CD1c-positive myeloid dendritic cell (primary cell): ENCODE results near the gene ZNF70.
A peak's percentile ranks its signal among the peaks of the same experiment; 100 is the strongest.

ENCODE experiments used
- DNase-seq: peaks from one replicate; pipeline ENCODE4 v3.0.0-alpha.2; 2016; ENCODE audit errors: extremely low spot score

Gene ZNF70

DNA sequence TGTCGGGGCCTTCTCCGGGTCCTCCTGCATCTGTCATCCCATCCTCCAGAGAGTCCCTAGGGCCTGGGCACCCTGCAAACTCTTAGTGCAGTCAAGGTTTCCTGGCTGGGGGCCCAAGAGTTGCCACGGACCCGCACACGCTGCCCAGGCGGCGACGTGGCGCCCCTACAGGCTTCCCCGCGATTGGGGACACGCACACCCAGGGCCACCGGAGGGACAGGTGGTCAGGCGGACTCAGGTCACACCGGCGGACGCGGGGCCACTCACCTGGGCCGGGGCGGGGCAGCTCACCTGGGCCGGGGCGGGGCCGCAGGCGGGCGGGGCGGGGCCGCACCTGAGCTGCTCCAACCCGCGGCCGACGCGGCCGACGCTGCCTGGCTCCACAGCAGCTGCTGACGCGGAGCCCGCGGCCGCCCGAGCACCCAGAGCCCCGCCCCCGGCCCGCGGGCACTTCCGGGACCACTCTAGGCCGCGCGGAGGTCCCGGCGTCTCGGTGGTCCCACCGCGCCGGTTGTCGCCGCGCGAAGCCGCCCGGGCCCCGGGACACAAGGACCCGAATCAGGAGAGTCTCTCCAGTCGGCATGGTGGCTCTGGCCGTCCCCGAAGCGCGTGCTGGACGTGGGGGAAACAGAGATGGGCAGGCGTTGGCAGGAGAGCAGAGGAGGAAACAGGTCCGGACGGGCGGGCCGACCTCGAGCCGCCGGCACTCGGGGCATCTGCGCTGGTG is at the start of gene ZNF70:
ZNF70 (minus strand) TSS at position 399 of the 727 bp plus-strand sequence. CDS start 5,972 bp downstream, outside the sequence.
- peak; percentile 91 for DNase-seq

DNA sequence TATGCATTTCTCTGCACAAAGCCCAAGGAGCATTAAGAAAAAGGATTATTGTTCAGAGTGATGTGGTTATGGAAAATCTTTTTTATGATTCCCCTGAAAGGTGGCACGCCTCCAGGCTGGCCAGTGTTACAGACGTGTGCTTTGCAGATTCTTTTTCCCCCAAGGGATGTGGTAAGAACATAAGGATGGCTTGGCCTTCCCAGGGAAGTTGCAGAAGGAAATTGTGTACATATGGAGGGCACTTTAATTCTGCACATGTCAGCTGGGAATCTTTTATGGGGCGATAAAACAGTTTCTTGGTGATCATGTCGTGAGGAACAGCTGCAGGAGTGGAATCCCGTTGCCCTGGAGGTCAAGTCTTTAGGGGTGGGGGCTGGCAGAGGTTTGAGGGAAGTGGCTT is 45.5 kb upstream of the ZNF70 start:
- DNase-seq, result no peak

DNA sequence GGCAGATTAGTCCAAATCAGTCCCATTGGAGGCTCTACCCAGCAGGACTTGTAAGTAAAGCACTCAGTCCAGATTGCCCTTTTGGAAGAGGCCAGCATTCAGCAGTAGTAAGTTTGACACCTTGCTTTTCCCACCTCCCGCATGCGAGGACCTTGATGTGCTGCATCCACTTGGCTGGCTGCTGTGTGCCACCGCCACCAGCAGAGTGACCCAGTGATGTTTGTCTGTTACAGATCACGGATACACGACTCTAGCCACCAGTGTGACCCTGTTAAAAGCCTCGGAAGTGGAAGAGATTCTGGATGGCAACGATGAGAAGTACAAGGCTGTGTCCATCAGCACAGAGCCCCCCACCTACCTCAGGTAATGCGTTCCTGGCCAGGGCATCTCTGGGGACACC is 42.4 kb upstream of the ZNF70 start:
- DNase-seq, result no peak

DNA sequence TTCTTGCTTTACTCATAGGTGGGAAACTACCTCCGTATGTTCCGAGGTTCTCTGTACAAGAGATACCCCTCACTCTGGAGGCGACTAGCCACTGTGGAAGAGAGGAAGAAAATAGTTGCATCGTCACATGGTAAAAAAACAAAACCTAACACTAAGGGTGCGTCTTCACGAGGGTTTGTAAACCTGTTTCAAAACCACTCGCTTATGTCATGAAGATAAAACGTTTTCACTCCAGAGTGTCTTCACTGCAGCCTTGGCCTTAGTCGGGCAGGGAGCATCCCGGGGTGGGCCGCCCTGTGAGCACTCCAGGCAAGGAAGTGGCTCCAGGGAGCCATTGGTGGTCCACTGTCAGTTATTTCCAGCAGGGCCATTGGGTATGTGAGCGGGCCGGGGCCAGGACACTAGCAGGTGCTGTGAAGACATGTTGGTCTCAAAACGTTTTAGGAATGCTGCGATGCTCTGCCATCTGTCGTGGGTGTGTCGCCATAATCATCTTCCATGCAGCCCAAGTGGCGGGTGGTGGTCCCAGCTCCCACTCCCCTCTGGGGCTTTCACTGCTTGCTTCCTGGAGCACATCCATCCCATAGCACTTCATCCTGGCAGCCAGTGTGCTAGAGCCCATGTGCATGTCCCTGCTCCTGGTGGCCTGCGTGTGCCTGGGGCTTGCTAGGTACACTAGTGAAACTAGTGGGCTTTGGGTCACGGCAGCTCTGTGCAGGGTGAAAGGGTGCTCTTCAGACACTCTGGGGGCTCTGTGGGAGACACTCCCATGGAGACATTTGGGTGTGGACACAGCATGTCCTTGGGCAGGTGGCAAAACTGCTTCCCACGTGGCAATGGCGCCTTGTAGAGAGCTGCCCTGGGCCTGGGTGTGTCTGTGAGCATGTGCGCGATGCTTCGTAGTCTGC is 41.1 kb upstream of the ZNF70 start:
- DNase-seq, result no peak

DNA sequence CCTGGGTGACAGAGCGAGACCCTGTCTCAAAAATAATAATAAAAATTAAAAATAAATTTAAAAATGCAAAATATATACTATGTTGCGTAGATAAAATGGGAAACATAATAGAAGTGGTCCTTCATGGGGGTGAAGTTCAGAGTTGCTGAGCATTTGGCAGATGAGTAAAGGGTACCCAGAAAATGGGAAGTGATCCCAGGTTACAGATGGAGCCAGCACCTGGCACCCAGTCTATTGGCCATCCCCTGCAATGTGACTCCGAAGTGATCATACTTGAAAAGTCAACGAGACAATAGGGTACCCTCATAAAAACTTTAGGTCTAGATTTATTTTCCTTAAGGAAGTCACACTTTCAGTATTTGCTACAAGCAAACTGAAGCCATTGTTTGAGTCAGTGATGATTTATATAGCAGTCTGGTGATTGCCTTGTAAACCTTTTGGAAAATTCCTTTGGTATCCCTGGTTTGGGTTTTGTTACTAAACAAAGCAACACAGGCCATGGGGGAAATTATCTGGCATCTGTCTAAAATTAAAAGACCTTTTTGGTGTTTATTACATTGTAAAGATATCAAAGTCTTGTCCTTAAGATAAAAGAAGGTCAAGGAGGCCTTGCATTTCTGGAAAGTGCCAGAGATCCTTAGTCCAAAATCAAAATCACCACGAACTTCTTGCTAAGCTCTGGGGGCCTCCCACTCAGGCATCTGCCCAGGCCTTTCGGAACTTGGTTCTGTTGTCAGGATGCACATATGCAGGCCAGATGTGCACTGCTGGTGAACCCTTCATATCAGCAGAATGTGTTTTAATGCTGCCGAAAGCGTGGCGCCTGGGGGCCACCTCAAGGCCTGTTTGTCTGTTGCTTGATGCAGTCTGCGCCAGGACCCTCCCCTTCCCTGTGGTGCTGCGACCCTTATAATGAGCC is 40.2 kb upstream of the ZNF70 start:
- no peak for DNase-seq

DNA sequence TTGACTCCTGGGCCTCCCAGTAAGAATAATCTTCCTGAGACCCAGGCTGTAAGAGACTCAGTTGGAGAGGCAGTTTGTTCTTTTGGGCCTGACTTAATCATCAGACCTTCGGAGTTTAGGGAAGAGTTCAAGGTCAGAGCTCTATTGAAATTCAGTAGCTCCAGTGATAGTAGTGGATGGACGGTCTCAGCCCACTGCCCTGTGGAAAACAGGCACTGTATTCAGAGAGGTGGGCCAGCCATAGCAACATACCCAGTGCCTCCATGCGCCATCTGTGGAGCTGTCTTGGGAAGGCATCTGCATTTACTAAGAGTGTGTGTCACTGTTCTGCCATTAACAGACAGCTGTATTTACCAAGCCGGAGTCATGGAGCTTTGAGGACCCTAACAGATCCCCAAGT is 38.7 kb upstream of the ZNF70 start:
- no peak for DNase-seq

DNA sequence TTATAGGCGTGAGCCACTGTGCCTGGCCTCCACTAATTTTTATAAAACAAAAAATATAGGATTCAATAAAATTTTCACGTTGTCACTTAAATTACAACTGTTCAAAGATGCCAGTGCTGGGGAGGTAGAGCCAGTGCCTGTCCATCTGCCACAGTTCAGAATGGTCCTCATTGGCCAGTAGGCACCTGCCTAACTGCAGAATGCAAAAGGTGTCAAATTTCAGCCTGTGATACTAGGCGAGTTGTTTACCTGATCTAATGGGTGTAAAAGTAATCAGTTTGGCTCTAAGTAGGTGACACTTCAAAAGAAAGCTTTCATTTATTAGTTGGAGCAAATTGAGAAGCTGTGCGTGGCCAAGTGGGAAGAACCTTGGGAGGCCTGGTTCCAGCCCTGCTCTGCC is 38.2 kb upstream of the ZNF70 start:
- no peak for DNase-seq

DNA sequence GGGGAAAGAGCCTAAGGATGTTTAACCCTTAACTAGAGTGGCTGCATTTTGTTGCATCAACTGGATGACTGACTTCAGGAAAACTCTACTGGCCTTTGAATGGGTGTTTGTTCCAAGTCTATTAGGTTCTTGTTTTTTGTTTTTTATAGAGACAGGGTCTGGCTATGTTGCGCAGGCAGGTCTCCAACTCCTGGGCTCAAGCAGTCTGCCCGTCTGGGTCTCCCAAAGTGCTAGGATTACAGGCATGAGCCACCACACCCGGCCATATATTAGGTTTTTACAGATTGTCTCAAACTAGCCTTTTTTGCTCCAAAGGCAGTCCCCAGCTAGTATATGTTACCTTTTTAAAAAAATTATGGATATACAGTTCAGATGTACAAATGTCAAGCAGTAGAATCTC is 37.0 kb upstream of the ZNF70 start:
- no peak for DNase-seq

DNA sequence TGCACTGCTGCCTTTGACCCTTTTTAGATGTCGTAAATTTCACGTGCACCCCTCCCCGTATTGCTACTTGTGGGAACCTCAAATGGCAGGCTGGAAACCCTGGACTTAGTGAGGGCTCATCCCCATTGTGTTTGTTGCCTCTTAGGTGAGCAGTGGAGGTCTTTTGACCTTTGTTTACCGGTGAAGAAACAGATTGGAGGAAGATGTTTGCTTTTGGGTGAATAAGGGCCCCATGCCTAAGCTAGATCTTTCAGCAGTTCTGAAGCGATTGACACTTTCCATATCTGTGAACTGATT is 36.6 kb upstream of the ZNF70 start:
- no peak for DNase-seq

DNA sequence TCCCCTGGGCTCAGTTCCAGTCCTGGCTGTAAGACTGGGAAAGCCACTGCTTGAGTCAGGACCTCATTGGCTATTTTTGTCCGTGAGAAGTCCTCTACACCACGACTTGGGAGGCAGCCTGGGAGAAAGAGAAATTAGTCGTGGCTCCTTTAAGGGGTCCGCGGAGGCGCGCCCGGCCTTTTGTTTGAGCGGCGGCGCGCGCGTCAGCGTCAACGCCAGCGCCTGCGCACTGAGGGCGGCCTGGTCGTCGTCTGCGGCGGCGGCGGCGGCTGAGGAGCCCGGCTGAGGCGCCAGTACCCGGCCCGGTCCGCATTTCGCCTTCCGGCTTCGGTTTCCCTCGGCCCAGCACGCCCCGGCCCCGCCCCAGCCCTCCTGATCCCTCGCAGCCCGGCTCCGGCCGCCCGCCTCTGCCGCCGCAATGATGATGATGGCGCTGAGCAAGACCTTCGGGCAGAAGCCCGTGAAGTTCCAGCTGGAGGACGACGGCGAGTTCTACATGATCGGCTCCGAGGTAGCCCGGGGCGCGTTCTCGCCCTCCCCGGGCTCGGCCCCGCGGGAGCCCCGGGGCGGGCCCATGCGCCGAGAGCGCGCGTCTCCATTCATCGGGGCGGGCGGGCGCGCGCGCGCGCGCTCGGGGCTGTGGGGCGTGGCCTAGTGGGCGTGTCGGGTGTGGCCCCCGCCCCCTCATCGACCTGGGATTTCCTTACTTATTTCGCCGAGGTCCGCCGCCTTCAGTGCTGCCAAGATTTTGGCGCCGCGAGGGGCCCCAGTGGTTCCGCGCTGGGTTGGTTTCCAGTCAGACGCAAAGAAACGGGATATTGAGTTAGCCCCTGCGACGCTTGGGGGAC is 36.1 kb upstream of the ZNF70 start, which contains the start of gene SMARCB1:
SMARCB1 (plus strand) TSS at position 215 of the 848 bp plus-strand sequence; CDS start at position 419, 204 bp downstream.
- peak; percentile 96 for DNase-seq

DNA sequence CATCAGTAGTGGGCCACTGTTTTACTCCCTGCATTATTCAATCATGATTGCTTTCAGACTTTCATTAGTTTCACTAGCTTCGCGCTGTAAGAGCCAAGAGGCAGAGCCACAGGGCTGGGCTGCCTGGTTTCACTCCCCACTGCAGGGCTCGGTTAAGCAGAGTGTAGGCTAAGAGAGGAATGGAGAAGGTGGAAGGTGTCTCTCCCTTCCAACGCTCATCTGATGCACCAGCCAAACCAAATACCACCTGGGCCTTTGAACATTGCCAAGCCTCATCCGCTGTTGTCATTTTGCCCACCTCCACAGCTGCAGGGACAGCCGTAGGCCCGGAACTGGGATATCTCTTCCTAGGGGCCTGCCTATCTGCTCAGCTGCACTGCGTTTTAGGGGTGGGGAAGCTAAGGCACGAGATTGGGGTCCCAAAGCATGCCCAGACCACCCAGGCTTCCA is 35.4 kb upstream of the ZNF70 start:
- no peak for DNase-seq

DNA sequence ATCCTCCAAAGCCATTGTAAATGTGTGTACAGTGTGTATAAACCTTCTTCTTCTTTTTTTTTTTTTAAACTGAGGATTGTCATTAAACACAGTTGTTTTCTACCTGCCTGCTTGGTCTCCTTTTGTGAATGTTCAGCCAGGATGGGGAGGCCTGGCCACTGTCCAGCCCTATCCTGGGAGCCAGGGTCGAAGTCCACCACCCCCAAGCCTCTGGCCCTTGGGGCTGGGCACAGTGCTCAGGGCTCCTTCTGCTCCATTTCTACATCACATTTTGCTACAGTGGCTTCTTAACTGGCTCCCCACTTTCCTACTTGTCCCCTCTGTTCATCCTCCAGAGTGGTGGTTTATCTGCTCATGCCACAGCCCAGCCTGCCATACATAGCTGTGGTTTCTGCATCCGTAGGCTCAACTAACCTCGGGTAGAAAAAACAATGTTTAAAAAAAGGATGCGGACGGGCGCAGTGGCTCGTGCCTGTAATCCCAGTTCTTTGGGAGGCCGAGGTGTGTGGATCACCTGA is 33.4 kb upstream of the ZNF70 start:
- DNase-seq, result no peak

DNA sequence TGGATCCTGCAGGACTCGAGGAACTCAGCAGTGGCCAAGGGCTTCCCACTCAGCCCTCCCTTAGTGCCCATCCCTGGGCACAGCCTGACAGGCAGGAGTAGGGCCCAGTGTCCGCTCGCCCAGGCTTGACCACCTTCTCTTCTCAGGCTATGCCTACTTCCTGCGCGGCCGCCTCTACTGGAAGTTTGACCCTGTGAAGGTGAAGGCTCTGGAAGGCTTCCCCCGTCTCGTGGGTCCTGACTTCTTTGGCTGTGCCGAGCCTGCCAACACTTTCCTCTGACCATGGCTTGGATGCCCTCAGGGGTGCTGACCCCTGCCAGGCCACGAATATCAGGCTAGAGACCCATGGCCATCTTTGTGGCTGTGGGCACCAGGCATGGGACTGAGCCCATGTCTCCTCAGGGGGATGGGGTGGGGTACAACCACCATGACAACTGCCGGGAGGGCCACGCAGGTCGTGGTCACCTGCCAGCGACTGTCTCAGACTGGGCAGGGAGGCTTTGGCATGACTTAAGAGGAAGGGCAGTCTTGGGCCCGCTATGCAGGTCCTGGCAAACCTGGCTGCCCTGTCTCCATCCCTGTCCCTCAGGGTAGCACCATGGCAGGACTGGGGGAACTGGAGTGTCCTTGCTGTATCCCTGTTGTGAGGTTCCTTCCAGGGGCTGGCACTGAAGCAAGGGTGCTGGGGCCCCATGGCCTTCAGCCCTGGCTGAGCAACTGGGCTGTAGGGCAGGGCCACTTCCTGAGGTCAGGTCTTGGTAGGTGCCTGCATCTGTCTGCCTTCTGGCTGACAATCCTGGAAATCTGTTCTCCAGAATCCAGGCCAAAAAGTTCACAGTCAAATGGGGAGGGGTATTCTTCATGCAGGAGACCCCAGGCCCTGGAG is 32.6 kb upstream of the ZNF70 start:
- no peak for DNase-seq

DNA sequence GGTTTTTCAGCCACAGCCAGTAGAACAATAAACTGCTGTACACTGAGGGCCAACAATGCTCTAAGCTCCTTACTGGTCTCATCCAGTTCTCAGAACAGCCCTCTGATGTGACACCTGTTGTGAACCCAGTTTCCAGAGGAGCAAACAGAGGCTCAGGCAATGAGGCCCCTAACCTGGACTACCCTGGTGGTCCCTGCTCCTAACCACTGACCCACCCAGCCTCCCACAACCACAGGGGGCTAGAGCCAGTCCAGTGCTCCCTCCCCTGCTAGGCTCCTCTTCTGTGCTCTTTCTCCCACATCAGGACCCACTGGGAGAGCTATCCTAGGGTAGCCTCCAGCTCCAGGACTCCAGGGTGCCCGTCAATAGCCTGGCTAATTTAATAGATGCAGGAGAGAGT is 31.8 kb upstream of the ZNF70 start:
- no peak for DNase-seq

DNA sequence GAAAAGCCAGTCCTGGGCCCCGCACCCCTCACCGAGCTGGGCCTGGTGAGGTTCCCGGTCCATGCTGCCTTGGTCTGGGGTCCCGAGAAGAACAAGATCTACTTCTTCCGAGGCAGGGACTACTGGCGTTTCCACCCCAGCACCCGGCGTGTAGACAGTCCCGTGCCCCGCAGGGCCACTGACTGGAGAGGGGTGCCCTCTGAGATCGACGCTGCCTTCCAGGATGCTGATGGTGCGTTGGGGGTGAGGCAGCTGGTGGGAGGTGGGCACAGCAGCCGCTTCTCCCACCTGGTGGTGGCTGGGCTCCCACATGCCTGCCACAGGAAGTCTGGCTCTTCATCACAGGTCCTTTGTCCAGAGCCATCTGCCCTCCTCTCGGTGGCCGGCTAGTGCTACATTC is 31.3 kb upstream of the ZNF70 start:
- DNase-seq, result no peak

DNA sequence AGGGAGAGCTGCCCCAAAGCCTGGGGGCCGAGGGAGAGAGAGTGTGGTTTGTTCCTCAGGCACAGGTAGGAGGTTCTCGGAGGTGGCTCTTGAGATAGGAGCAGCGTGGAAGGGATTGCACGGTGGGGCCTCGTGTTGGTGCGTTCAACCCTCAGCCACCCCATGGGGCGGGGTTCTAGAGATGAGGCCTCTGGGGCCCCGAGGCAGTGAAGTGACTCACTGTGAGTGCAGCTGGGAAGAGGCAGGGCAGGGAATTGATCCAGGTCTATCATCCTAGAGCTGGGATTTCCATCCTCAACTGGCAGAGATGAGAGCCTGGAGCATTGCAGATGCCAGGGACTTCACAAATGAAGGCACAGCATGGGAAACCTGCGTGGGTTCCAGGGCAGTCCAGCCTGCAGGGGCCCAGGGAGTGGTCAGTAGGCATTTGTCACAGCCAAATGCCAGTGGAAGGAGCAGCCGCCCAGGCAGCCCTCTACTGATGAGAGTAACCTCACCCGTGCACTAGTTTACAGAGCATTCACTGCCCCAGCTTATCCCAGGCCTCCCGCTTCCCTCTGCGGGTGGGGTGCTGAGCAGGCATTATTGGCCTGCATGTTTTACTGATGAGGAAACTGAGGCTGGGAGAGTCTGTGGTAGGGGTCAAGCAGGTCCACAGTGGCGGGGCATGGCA is 30.7 kb upstream of the ZNF70 start:
- DNase-seq, result no peak

DNA sequence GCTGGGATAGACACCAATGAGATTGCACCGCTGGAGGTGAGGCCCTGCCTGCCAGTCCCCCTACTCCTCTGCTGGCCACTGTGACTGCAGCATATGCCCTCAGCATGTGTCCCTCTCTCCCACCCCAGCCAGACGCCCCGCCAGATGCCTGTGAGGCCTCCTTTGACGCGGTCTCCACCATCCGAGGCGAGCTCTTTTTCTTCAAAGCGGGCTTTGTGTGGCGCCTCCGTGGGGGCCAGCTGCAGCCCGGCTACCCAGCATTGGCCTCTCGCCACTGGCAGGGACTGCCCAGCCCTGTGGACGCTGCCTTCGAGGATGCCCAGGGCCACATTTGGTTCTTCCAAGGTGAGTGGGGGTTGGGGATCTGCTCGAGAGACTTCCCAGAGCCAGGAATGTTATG is 30.2 kb upstream of the ZNF70 start:
- DNase-seq, result no peak

DNA sequence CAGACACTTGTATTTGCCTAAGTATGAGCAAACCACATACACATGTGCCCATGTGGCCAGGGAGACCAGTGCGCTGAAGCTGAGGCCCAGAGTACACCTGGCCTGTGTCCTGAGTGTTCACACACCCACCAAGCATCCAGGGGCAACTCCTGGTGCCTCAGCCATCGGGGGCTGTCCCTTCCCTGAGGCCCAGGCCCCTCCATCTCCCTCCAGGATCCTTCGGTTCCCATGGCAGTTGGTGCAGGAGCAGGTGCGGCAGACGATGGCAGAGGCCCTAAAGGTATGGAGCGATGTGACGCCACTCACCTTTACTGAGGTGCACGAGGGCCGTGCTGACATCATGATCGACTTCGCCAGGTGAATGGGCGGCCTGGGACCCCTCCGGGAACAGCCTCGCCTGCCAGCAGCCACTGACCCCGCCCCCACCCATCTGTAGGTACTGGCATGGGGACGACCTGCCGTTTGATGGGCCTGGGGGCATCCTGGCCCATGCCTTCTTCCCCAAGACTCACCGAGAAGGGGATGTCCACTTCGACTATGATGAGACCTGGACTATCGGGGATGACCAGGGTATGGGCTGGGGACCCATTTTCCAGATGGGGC is 29.3 kb upstream of the ZNF70 start:
- DNase-seq, result no peak

DNA sequence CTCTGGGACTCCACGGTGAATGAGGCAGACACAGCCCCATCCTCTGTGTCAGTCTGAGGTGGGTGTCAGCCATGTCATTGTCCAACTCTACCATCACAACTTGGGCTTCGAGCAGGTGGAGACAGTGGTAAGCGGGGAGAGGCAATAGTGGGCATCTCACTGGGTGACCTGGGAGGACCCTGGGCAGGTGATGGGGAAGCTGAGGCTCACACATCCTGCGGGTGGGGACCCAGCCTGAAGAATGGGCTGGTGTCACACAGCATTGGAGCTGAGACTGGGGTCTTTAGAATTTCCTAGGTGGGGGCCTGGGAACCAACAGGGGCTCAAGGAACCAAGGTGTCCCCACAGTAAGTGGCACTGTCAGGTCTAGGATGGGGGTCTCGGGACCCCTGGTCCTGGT is 28.8 kb upstream of the ZNF70 start:
- no peak for DNase-seq
